ENCODE results near the gene DAP3.
A peak's percentile ranks its signal among the peaks of the same experiment; 100 is the strongest.
"Not testable (repeated sequence)": the region's sequence is repeated elsewhere in the genome, so short reads cannot be mapped to it uniquely, and the experiment has no call there.

DAP3 gene

GRCh38 chr1:155725142-155725541, 36.3 kb downstream of the DAP3 start:
- no peak for DNase-seq

GRCh38 chr1:155729031-155729898, 40.4 kb downstream of the DAP3 start:
- DNase-seq, result no peak

GRCh38 chr1:155740995-155741394, 52.1 kb downstream of the DAP3 start:
- no peak for DNase-seq

GRCh38 chr1:155741908-155742307, 53.0 kb downstream of the DAP3 start:
- DNase-seq, result no peak

GRCh38 chr1:155744711-155745283, 55.9 kb downstream of the DAP3 start:
- no peak for DNase-seq

- DNase-seq, result peak; percentile 88
Observed at GRCh38 chr1:155745284-155746228, 56.7 kb downstream of the DAP3 start.

GRCh38 chr1:155747586-155747985, 58.7 kb downstream of the DAP3 start:
- not testable (repeated sequence) for DNase-seq

GRCh38 chr1:155748141-155748540, 59.2 kb downstream of the DAP3 start:
- not testable (repeated sequence) for DNase-seq

GRCh38 chr1:155759017-155759416, 70.1 kb downstream of the DAP3 start:
- not testable (repeated sequence) for DNase-seq

- DNase-seq, result no peak
Observed at GRCh38 chr1:155759966-155760630, 71.2 kb downstream of the DAP3 start.

GRCh38 chr1:155760751-155761475, 72.0 kb downstream of the DAP3 start:
- DNase-seq, result no peak

GRCh38 chr1:155761736-155762405, 73.0 kb downstream of the DAP3 start:
- no peak for DNase-seq

GRCh38 chr1:155763090-155763815, 74.4 kb downstream of the DAP3 start:
- DNase-seq, result not testable (repeated sequence)

- not testable (repeated sequence) for DNase-seq
Observed at GRCh38 chr1:155763989-155764388, 75.1 kb downstream of the DAP3 start.

GRCh38 chr1:155767399-155767989, 78.6 kb downstream of the DAP3 start:
- not testable (repeated sequence) for DNase-seq

GRCh38 chr1:155769257-155769656, 80.4 kb downstream of the DAP3 start:
- no peak for DNase-seq

- no peak for DNase-seq
Observed at GRCh38 chr1:155773221-155773620, 84.3 kb downstream of the DAP3 start.

- DNase-seq, result no peak
Observed at GRCh38 chr1:155776414-155776813, 87.5 kb downstream of the DAP3 start.

- no peak for DNase-seq
Observed at GRCh38 chr1:155777582-155777981, 88.7 kb downstream of the DAP3 start.
